ENCODE measurements around the gene H6PD.

H6PD gene

GRCh38 chr1:9196129-9197040 is 38.2 kb upstream of the H6PD start:
- peak; percentile 81 to 86 for TF ChIP-seq CTCF (IDR thresholded peaks at IDR 0.05)
- H3K27me3 ChIP-seq, result no peaks in the 10 kb centered on the region
- intact Hi-C loops (cut with DNase I; ENCODE audit: low total_unique reads), result loop anchor here (5.0 kb wide), 1 partner anchor 41 kb away; no protein-coding TSS in a partner anchor
- no peaks in the 10 kb centered on the region for H3K36me3 ChIP-seq
- no peaks in the 10 kb centered on the region for H3K9me3 ChIP-seq
- peak; percentile 74 to 81 for DNase-seq
- peak overlapping the region in 1 of 2 donors; percentile 17 for H3K4me3 ChIP-seq
- H3K27ac ChIP-seq, result no peak overlapping the region
- peaks cover 0 to 41% (median 27%) of the 10 kb centered on the region in 4 donors for H3K4me1 ChIP-seq

DNA sequence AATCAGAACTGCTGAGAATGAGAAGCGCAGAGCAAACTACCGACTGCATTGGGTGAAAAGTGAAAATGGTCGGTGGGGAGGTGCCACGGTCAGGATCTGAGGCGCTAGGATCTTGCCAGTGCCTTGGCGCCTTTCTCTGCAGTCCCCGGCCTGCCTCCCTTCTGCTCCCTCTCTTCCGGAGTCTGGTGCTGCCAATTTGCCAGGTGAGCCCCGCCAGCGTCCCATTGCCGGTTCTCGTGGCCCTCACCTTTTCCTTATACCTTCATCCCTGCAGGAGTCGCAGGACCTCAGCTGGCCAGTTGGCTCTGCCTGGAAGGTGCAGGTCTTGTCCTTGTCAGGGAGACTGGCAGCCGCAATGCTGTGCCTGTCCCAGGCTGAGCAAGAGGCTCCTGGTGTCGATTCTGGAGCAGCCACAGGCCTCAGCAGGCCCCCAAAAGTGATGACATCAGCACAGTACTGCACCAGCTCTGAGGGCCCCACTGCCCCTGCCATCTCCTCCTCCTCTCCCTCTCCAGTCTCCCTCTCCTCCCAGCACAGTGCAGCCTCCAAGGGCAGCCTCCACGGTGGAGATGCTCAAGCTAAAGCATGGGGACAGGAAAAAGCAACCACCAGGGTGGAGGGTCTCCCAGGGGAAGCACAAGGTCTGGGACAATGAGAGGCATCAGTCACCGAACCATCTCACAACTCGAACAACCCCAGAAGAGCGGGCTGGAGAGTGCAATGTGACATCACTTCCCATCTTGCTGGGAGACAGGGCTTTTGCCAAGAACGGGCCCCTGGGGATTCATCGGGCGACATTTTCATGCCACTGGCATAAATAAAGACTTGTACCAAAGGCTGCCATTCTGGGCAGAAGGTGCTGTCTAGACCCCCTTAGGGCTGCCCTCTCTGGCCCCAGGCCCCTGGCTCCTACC is 37.1 kb upstream of the H6PD start:
- peak; percentile 47 to 84 for DNase-seq
- intact Hi-C loops (cut with DNase I; ENCODE audit: low total_unique reads), result loop anchor here (5.0 kb wide), 1 partner anchor 40 kb away; no protein-coding TSS in a partner anchor
- H3K4me1 ChIP-seq, result peaks cover 0 to 52% (median 35%) of the 10 kb centered on the region in 4 donors
- H3K9me3 ChIP-seq, result no peaks in the 10 kb centered on the region
- no peak for TF ChIP-seq CTCF (IDR thresholded peaks at IDR 0.05)
- no peaks in the 10 kb centered on the region for H3K36me3 ChIP-seq
- H3K27ac ChIP-seq, result peak overlapping the region; percentile 26 to 31
- H3K27me3 ChIP-seq, result peaks cover 0 to 3% of the 10 kb centered on the region in 2 donors
- peak overlapping the region; percentile 34 to 46 for H3K4me3 ChIP-seq

- peak; percentile 26 to 30 for TF ChIP-seq CTCF (IDR thresholded peaks at IDR 0.05)
- Histone ChIP-seq H3K27me3 (peaks cover 0 to 14% of the 10 kb centered on the region in 2 donors), H3K4me1 (peaks cover 0 to 53% (median 35%) of the 10 kb centered on the region in 4 donors), H3K36me3 (no peaks in the 10 kb centered on the region), H3K27ac (peak overlapping the region; percentile 26 to 31), H3K4me3 (peak overlapping the region; percentile 34 to 46), H3K9me3 (no peaks in the 10 kb centered on the region)
- intact Hi-C loops (cut with DNase I; ENCODE audit: low total_unique reads), result loop anchor here (5.0 kb wide), 1 partner anchor 39 kb away; no protein-coding TSS in a partner anchor
- DNase-seq, result peak in 1 of 2 donors; percentile 63
Observed at GRCh38 chr1:9198538-9199361, 35.8 kb upstream of the H6PD start.

DNA sequence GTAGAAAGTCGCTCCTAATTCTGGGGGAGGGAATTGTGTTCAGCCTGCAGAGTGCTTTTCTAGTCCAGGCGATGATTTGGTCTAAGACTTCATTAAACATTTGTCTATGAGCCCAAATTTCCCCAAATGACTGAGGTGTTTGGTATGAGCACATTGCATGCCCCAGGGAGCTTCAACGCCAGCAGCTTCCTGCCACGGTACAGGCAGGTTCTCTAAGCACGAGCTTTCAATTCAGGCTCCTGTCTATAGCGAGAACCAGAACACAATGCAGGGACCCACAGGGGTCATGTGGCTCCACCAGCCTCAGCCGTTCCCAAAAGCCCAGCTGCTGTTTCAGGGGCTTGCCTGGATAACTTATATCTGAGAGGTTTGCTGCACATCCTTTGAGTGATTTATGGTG is 34.1 kb upstream of the H6PD start:
- peaks cover 0 to 55% (median 35%) of the 10 kb centered on the region in 4 donors for H3K4me1 ChIP-seq
- no peaks in the 10 kb centered on the region for H3K36me3 ChIP-seq
- H3K4me3 ChIP-seq, result no peak overlapping the region
- peaks cover 0 to 26% of the 10 kb centered on the region in 2 donors for H3K27me3 ChIP-seq
- TF ChIP-seq CTCF (IDR thresholded peaks at IDR 0.05), result no peak
- no peak for DNase-seq
- no peaks in the 10 kb centered on the region for H3K9me3 ChIP-seq
- intact Hi-C loops (cut with DNase I; ENCODE audit: low total_unique reads), result loop anchor here (5.0 kb wide), 1 partner anchor 52 kb away; no protein-coding TSS in a partner anchor
- no peak overlapping the region for H3K27ac ChIP-seq

All from tibial artery (tissue), 4 donors.